ENCODE measurements around the gene ROPN1L. TPM values are rescaled to one million over a fixed set of nuclear protein-coding genes. Genes with fewer than 3 reads are reported as not detected.

The ROPN1L gene
- total and polyA plus RNA-seq, 2 of the 8 experiments (the other 6 are each of a cell fraction or from before 2014, with no cell fraction given): 0.24 to 0.73 TPM

- Histone ChIP-seq H4K91ac (replicated peaks; ENCODE audit: insufficient read length, low read length) (no peak overlapping the region), H2BK15ac (ENCODE audit: low read length) (no peak overlapping the region), H3K23ac (ENCODE audit: insufficient read length) (no peak overlapping the region), H3K4me1 (replicated peaks in 1 of 4; ENCODE audit: control insufficient read depth in 3 of 4, insufficient read depth in 4 of 4, low read length in 3 of 4) (peaks cover 5 to 12% (median 8%) of the 10 kb centered on the region in 4 experiments), H3K9me3 (ENCODE audit: insufficient read depth in 2 of 2, low read depth in 1 of 2, low read length in 1 of 2) (0 out of 4 replicates have a peak, but pooled peaks cover 0 to 1% of the 10 kb centered on the region in 2 experiments), H3K23me2 (ENCODE audit: low read depth, low read length) (no peaks in the 10 kb centered on the region), H4K8ac (ENCODE audit: extremely low read depth, insufficient read depth, low read length) (no peak overlapping the region), H3K56ac (replicated peaks; ENCODE audit: insufficient read length, low read depth, low read length) (no peak overlapping the region), H2BK120ac (replicated peaks; ENCODE audit: low read depth, low read length) (no peak overlapping the region), H3K27me3 (replicated peaks in 1 of 4; ENCODE audit: control insufficient read depth in 3 of 4, extremely low read depth in 1 of 4, insufficient read depth in 3 of 4, low read length in 3 of 4) (no peaks in the 10 kb centered on the region), H3K79me2 (ENCODE audit: control insufficient read depth in 1 of 2, insufficient read depth in 2 of 2, low read length in 2 of 2) (no peaks in the 10 kb centered on the region), H2BK12ac (ENCODE audit: low read depth, low read length) (no peak overlapping the region), H2BK5ac (ENCODE audit: low read depth, low read length) (no peak overlapping the region), H3K18ac (ENCODE audit: extremely low read depth, low read length) (no peak overlapping the region), H3K14ac (ENCODE audit: insufficient read length) (no peak overlapping the region), H2BK20ac (ENCODE audit: low read length) (no peak overlapping the region), H3K9ac (replicated peaks in 1 of 4; ENCODE audit: extremely low read depth in 1 of 4, low read depth in 3 of 4, low read length in 3 of 4) (no peak overlapping the region), H3K27ac (ENCODE audit: low read depth, low read length) (no peak overlapping the region), H3K4ac (replicated peaks; ENCODE audit: insufficient read length, low read depth, low read length) (no peak overlapping the region), H3K4me2 (ENCODE audit: insufficient read depth in 1 of 2, low read depth in 2 of 2, low read length in 2 of 2) (no peak overlapping the region), H4K5ac (ENCODE audit: insufficient read length, low read depth, low read length) (no peak overlapping the region), H2AFZ (ENCODE audit: low read length) (no peak overlapping the region), H3K36me3 (ENCODE audit: control insufficient read depth in 2 of 4, insufficient read depth in 4 of 4, low read length in 3 of 4) (no peaks in the 10 kb centered on the region), H3K79me1 (ENCODE audit: low read depth, low read length) (no peaks in the 10 kb centered on the region), H3K4me3 (ENCODE audit: extremely low read depth in 1 of 4, insufficient read depth in 2 of 4, low read depth in 3 of 4, low read length in 4 of 4) (no peak overlapping the region), H4K20me1 (replicated peaks in 1 of 2; ENCODE audit: control insufficient read depth in 1 of 2, insufficient read depth in 2 of 2, low read length in 2 of 2) (no peaks in the 10 kb centered on the region), H2AK5ac (ENCODE audit: low read depth, low read length) (no peak overlapping the region)
- WGBS, 2 experiments (ENCODE audit: extremely low coverage in 1 of 2, insufficient coverage in 1 of 2, insufficient read length in 1 of 2, insufficient replicate concordance in 2 of 2, low coverage in 1 of 2, low lambda C conversion rate in 2 of 2, missing lambda C conversion rate in 1 of 2): 87% methylated on average over 8 of the region's 8 CpGs; no CpG with 5 or more reads in 1 of the 2 experiments
- no peak for DNase-seq (ENCODE audit: low read depth in 1 of 2, low spot score in 2 of 2)
- POLR2A ChIA-PET (ENCODE audit: partially characterized antibody): no interaction called here
- no peak for FAIRE-seq
- CTCF ChIA-PET (ENCODE audit: partially characterized antibody): interaction anchor here (2.2 kb wide), 1 partner anchor 17 kb away, joined by 5 read pairs; no protein-coding TSS in a partner anchor
- TF ChIP-seq RAD21 (IDR thresholded peaks at IDR 0.05 in 1 of 2, conservative IDR thresholded peaks at IDR 0.05 in 1 of 2; ENCODE audit: low read depth in 2 of 2, low read length in 2 of 2) (no peak), SUZ12 (IDR thresholded peaks at IDR 0.05; ENCODE audit: low read length) (no peak), HDAC2 (IDR thresholded peaks at IDR 0.05; ENCODE audit: borderline replicate concordance in 1 of 2, low read depth in 2 of 2, low read length in 2 of 2) (no peak), RBBP5 (IDR thresholded peaks at IDR 0.05; ENCODE audit: borderline replicate concordance, low read depth, low read length) (no peak), TCF12 (IDR thresholded peaks at IDR 0.05; ENCODE audit: low read depth, low read length) (no peak), EGR1 (IDR thresholded peaks at IDR 0.05; ENCODE audit: borderline replicate concordance, low read depth, low read length) (no peak), POU5F1 (IDR thresholded peaks at IDR 0.05; ENCODE audit: low read depth, low read length) (no peak), JUND (IDR thresholded peaks at IDR 0.05; ENCODE audit: low read length) (no peak), GTF2F1 (IDR thresholded peaks at IDR 0.05; ENCODE audit: borderline replicate concordance, low read depth, low read length) (no peak), CBX5 (IDR thresholded peaks at IDR 0.05; ENCODE audit: low read depth, low read length) (no peak), TAF7 (optimal IDR thresholded peaks at IDR 0.05; ENCODE audit: borderline replicate concordance, low read depth, low read length) (no peak), SP1 (IDR thresholded peaks at IDR 0.05; ENCODE audit: low read depth, low read length) (no peak)
Observed at GRCh38 chr5:10469253-10470050, 27.8 kb downstream of the ROPN1L start.

All from H1 (cell line).